Spleen (tissue), 7 donors: ENCODE measurements around the gene CRHR2.

ENCODE experiments used
- POLR2AphosphoS5 ChIP-seq, 3 donors: sonication (generic); formaldehyde crosslinking; IDR thresholded peaks; one replicate each; pipeline ENCODE4 v1.5.1; 2017; ENCODE audit warnings: antibody characterized with exemption in 3 of 3
- TF ChIP-seq, protein P1 (sequence below), 11 experiments: fragments of 200-600 bp in 7 of 11; fragments of 450-650 bp in 4 of 11; sonication (generic) in 4 of 11; IDR thresholded peaks in 8 of 11; conservative IDR thresholded peaks in 3 of 11; 1 replicate in 7 of 11; 2 replicates in 4 of 11; pipeline versions ENCODE4 v1.4.0 to v1.8.0; 2016 to 2021; ENCODE audit warnings: antibody characterized with exemption in 11 of 11, inconsistent platforms in 4 of 11, mild to moderate bottlenecking in 1 of 11
- donor health status: DM: no; HTN: no; CAD: no; lungs with moderate emphysema.
- donor health status: DM: no; HTN: no; CAD: no.
- donor health status: DM: no; HTN: no; CAD: no.

DNA sequence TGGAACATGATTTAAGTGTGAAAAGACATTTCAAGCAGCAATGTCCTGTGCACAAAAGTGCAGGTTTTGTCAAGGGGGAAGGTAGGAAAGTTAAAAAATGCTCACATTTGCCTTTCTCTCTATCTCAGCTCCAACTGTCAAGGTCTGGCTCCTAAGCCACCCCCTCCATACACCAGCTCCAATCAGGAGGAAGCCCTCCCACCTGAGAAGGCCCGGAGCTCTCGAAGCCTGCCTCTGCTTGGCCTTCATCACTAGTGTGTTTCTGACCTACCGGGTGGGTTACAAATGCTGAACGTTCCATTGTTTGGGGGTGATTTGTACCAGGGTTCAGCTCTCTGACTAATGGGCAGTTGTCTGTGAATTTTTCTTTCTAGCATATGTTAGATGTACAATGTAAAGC lies 14.2 kb downstream of the CRHR2 start:
- TF ChIP-seq, protein P1, sequence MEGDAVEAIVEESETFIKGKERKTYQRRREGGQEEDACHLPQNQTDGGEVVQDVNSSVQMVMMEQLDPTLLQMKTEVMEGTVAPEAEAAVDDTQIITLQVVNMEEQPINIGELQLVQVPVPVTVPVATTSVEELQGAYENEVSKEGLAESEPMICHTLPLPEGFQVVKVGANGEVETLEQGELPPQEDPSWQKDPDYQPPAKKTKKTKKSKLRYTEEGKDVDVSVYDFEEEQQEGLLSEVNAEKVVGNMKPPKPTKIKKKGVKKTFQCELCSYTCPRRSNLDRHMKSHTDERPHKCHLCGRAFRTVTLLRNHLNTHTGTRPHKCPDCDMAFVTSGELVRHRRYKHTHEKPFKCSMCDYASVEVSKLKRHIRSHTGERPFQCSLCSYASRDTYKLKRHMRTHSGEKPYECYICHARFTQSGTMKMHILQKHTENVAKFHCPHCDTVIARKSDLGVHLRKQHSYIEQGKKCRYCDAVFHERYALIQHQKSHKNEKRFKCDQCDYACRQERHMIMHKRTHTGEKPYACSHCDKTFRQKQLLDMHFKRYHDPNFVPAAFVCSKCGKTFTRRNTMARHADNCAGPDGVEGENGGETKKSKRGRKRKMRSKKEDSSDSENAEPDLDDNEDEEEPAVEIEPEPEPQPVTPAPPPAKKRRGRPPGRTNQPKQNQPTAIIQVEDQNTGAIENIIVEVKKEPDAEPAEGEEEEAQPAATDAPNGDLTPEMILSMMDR (IDR thresholded peaks at IDR 0.05 in 8 of 11, conservative IDR thresholded peaks at IDR 0.05 in 3 of 11), result no peak
- TF ChIP-seq POLR2AphosphoS5 (IDR thresholded peaks at IDR 0.05), result no peak
